ENCODE data around the gene SERPINH1.

- TF ChIP-seq CTCF (IDR thresholded peaks at IDR 0.05): no peak
- TF ChIP-seq POLR2A (IDR thresholded peaks at IDR 0.05): no peak
- no peak for TF ChIP-seq POLR2AphosphoS5 (IDR thresholded peaks at IDR 0.05)
Observed at GRCh38 chr11:75527130-75527529, 34.9 kb upstream of the SERPINH1 start.
